Measurements from ENCODE around the gene UBQLN1. TPM values are rescaled to one million over a fixed set of nuclear protein-coding genes. Genes with fewer than 3 reads are reported as not detected.

Gene UBQLN1
- total RNA-seq, 2 experiments from 2014 or later, result 178 to 185 TPM

- no peaks in the 10 kb centered on the region for H3K9me3 ChIP-seq (ENCODE audit: control insufficient read depth in 1 of 2, insufficient read depth in 1 of 2, low read length in 2 of 2)
- no peak for TF ChIP-seq CTCF (IDR thresholded peaks at IDR 0.05)
- ATAC-seq (ENCODE audit: poor library complexity), result peak; percentile 12
- H3K36me3 ChIP-seq (ENCODE audit: insufficient read depth, low read length), result peaks cover 5% of the 10 kb centered on the region
- Mint-ChIP-seq H3K4me1 (ENCODE audit: low read depth) (peaks cover 28% of the 10 kb centered on the region), H3K9me3 (no peaks in the 10 kb centered on the region), H3K36me3 (ENCODE audit: low read depth) (peaks cover 5% of the 10 kb centered on the region), H3K27ac (peak overlapping the region; percentile 97), H3K4me3 (peak overlapping the region; percentile 99), H3K27me3 (no peaks in the 10 kb centered on the region)
- POLR2A ChIA-PET, result interaction anchor here (0.9 to 2.5 kb wide), 8 partner anchors 13 to 356 kb away, joined by 3 to 48 read pairs (median 10); partner anchors contain the start of genes HNRNPK, KIF27, RMI1 and UBQLN1
- peak overlapping the region; percentile 78 to 86 for H3K27ac ChIP-seq (ENCODE audit: low read depth in 1 of 2, low read length in 2 of 2)
- peak overlapping the region; percentile 73 for H3K4me3 ChIP-seq (ENCODE audit: low read length)
- H3K4me1 ChIP-seq (ENCODE audit: insufficient read depth, low read length), result peaks cover 26% of the 10 kb centered on the region
- DNase-seq, result peak in 5 of 14 experiments; percentile 7 to 43 (median 33)
- CTCF ChIA-PET, result interaction anchor here (0.8 to 2.0 kb wide), 3 partner anchors 25 to 85 kb away, joined by 3 to 6 read pairs (median 5); partner anchors contain the start of gene UBQLN1
- intact Hi-C loops (cut with DNase I, micrococcal nuclease), result loop anchor here (1.0 to 2.0 kb wide), 3 partner anchors 85 to 295 kb away; no protein-coding TSS in a partner anchor
- no peaks in the 10 kb centered on the region for H3K27me3 ChIP-seq (ENCODE audit: control insufficient read depth in 1 of 2, insufficient read depth in 2 of 2, low read length in 2 of 2)
These were observed 84.1 kb downstream of the UBQLN1 start for GRCh38 chr9:83623679-83624076.

GRCh38 chr9:83622939-83623678, 84.6 kb downstream of the UBQLN1 start, which contains the start of gene IDNK:
Gene IDNK, plus strand, starts transcription at chr9:83623143. Its CDS starts 29 bp downstream, at chr9:83623172.
- ChIA-PET POLR2A (interaction anchor here (0.6 to 2.5 kb wide), 13 partner anchors 12 to 357 kb away, joined by 3 to 48 read pairs (median 3); partner anchors contain the start of genes HNRNPK, KIF27, RMI1 and UBQLN1), CTCF (interaction anchor here (0.8 to 2.0 kb wide), 3 partner anchors 26 to 85 kb away, joined by 3 to 6 read pairs (median 5); partner anchors contain the start of gene UBQLN1)
- Mint-ChIP-seq H3K9me3 (no peaks in the 10 kb centered on the region), H3K36me3 (ENCODE audit: low read depth) (peaks cover 4% of the 10 kb centered on the region), H3K4me1 (ENCODE audit: low read depth) (peaks cover 28% of the 10 kb centered on the region), H3K4me3 (peak within 1 kb of the TSS; percentile 99), H3K27ac (peak within 1 kb of the TSS; percentile 97), H3K27me3 (no peaks in the 10 kb centered on the region)
- Histone ChIP-seq H3K27me3 (ENCODE audit: control insufficient read depth in 1 of 2, insufficient read depth in 2 of 2, low read length in 2 of 2) (no peaks in the 10 kb centered on the region), H3K36me3 (ENCODE audit: insufficient read depth, low read length) (peaks cover 5% of the 10 kb centered on the region), H3K27ac (ENCODE audit: low read depth in 1 of 2, low read length in 2 of 2) (peak within 1 kb of the TSS; percentile 78 to 86), H3K4me3 (ENCODE audit: low read length) (peak within 1 kb of the TSS; percentile 73), H3K4me1 (ENCODE audit: insufficient read depth, low read length) (peaks cover 26% of the 10 kb centered on the region), H3K9me3 (ENCODE audit: control insufficient read depth in 1 of 2, insufficient read depth in 1 of 2, low read length in 2 of 2) (no peaks in the 10 kb centered on the region)
- intact Hi-C loops (cut with DNase I, micrococcal nuclease), result loop anchor here (1.0 to 2.0 kb wide), 3 partner anchors 85 to 296 kb away; no protein-coding TSS in a partner anchor
- TF ChIP-seq CTCF (IDR thresholded peaks at IDR 0.05), result no peak
- DNase-seq (peak; percentile 37 to 84 (median 52)), ATAC-seq (ENCODE audit: poor library complexity) (peak; percentile 88)

GRCh38 chr9:83622433-83622938, 85.3 kb downstream of the UBQLN1 start:
- TF ChIP-seq CTCF (IDR thresholded peaks at IDR 0.05), result no peak
- H3K27me3 Mint-ChIP-seq, result no peaks in the 10 kb centered on the region
- Histone ChIP-seq H3K36me3 (ENCODE audit: insufficient read depth, low read length) (peaks cover 5% of the 10 kb centered on the region), H3K4me3 (ENCODE audit: low read length) (peak overlapping the region; percentile 73), H3K9me3 (ENCODE audit: control insufficient read depth in 1 of 2, insufficient read depth in 1 of 2, low read length in 2 of 2) (no peaks in the 10 kb centered on the region), H3K27me3 (ENCODE audit: control insufficient read depth in 1 of 2, insufficient read depth in 2 of 2, low read length in 2 of 2) (no peaks in the 10 kb centered on the region), H3K4me1 (ENCODE audit: insufficient read depth, low read length) (peaks cover 26% of the 10 kb centered on the region), H3K27ac (ENCODE audit: low read depth in 1 of 2, low read length in 2 of 2) (peak overlapping the region; percentile 71 to 78)
- intact Hi-C loops (cut with DNase I, micrococcal nuclease), result loop anchor here in 1 of 2 experiments (2.0 kb wide), 2 partner anchors 192 to 296 kb away; no protein-coding TSS in a partner anchor
- ChIA-PET POLR2A (interaction anchor here (0.6 to 2.5 kb wide), 9 partner anchors 15 to 357 kb away, joined by 3 to 48 read pairs (median 7); partner anchors contain the start of genes HNRNPK, KIF27, RMI1 and UBQLN1), CTCF (no interaction called here)
- peaks cover 28% of the 10 kb centered on the region for H3K4me1 Mint-ChIP-seq (ENCODE audit: low read depth)
- DNase-seq, result peak in 5 of 14 experiments; percentile 40 to 68 (median 50)
- ATAC-seq (ENCODE audit: poor library complexity), result peak; percentile 53
- peak overlapping the region; percentile 99 for H3K4me3 Mint-ChIP-seq
- peak overlapping the region; percentile 97 for H3K27ac Mint-ChIP-seq
- H3K9me3 Mint-ChIP-seq, result no peaks in the 10 kb centered on the region
- peaks cover 4% of the 10 kb centered on the region for H3K36me3 Mint-ChIP-seq (ENCODE audit: low read depth)

Data from CD4-positive, alpha-beta T cell (primary cell).